Calu3 (cell line): ENCODE results near the gene C10orf62. TPM values are rescaled to one million over a fixed set of nuclear protein-coding genes. Genes with fewer than 3 reads are reported as not detected.
A peak's percentile ranks its signal among the peaks of the same experiment; 100 is the strongest.

Source experiments
- BruUV-seq: library from RNA; stranded (reverse); fragments of 400-500 nt; replicated peaks from 2 replicates; lab custom pipeline; 2021; lab: Mats Ljungman, UMichigan
- CTCF ChIA-PET: fragments of 300-600 bp; sonication (Branson Sonifier 250); formaldehyde crosslinking; loops from one replicate; lab custom pipeline; 2022; ENCODE audit warnings: antibody characterized with exemption; lab: Charles Lee
- DNase-seq: peaks from one replicate; pipeline ENCODE4 v3.0.0; 2022
- H3K27ac Mint-ChIP-seq: one replicate; pipeline ENCODE4 v1.8.0; 2022; ENCODE audit warnings: mixed read lengths; ENCODE audit not compliant: unreplicated experiment
- H3K27me3 Mint-ChIP-seq: one replicate; pipeline ENCODE4 v1.8.0; 2022; ENCODE audit warnings: mixed read lengths; ENCODE audit not compliant: unreplicated experiment
- H3K36me3 Mint-ChIP-seq: one replicate; pipeline ENCODE4 v1.8.0; 2022; ENCODE audit warnings: mild to moderate bottlenecking, moderate library complexity, mixed read lengths; ENCODE audit not compliant: insufficient read depth, unreplicated experiment
- H3K4me1 Mint-ChIP-seq: one replicate; pipeline ENCODE4 v1.8.0; 2022; ENCODE audit warnings: mild to moderate bottlenecking, low read depth, mixed read lengths; ENCODE audit not compliant: unreplicated experiment
- H3K4me3 Mint-ChIP-seq: one replicate; pipeline ENCODE4 v1.8.0; 2022; ENCODE audit warnings: mild to moderate bottlenecking, low read depth, moderate library complexity, mixed read lengths; ENCODE audit not compliant: unreplicated experiment
- H3K9me3 Mint-ChIP-seq: one replicate; pipeline ENCODE4 v1.8.0; 2022; ENCODE audit warnings: low read depth, mixed read lengths; ENCODE audit not compliant: unreplicated experiment
- intact Hi-C: fragments of 100-400 bp; cut with micrococcal nuclease; formaldehyde crosslinking; loops from one replicate; pipeline ENCODE4 v1.10.0; 2022; ENCODE audit not compliant: unreplicated experiment
- total RNA-seq: library from RNA; stranded (reverse); gene quantifications from 2 replicates; pipeline ENCODE4 v1.2.3, GENCODE V29; 2022
- TF ChIP-seq, protein P1 (sequence below): fragments of 200-600 bp; IDR thresholded peaks from one replicate; pipeline ENCODE4 v1.8.0; 2022; ENCODE audit warnings: antibody characterized with exemption; ENCODE audit not compliant: unreplicated experiment

C10orf62 gene
- total RNA-seq, 1 experiment from 2014 or later: 1.5 TPM

- intact Hi-C loops: loop anchor here (1.0 to 2.0 kb wide), 3 partner anchors 40 to 149 kb away; partner anchors contain the start of gene ANKRD2
- TF ChIP-seq, protein P1, sequence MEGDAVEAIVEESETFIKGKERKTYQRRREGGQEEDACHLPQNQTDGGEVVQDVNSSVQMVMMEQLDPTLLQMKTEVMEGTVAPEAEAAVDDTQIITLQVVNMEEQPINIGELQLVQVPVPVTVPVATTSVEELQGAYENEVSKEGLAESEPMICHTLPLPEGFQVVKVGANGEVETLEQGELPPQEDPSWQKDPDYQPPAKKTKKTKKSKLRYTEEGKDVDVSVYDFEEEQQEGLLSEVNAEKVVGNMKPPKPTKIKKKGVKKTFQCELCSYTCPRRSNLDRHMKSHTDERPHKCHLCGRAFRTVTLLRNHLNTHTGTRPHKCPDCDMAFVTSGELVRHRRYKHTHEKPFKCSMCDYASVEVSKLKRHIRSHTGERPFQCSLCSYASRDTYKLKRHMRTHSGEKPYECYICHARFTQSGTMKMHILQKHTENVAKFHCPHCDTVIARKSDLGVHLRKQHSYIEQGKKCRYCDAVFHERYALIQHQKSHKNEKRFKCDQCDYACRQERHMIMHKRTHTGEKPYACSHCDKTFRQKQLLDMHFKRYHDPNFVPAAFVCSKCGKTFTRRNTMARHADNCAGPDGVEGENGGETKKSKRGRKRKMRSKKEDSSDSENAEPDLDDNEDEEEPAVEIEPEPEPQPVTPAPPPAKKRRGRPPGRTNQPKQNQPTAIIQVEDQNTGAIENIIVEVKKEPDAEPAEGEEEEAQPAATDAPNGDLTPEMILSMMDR: no peak
- Mint-ChIP-seq H3K27ac (no peak overlapping the region), H3K4me3 (no peak overlapping the region), H3K9me3 (no peaks in the 10 kb centered on the region), H3K4me1 (no peaks in the 10 kb centered on the region), H3K36me3 (peaks cover 9% of the 10 kb centered on the region), H3K27me3 (no peaks in the 10 kb centered on the region)
- BruUV-seq: no TSS peak
- peak; percentile 17 for DNase-seq
- CTCF ChIA-PET: interaction anchor here (0.7 to 1.6 kb wide), 6 partner anchors 16 to 148 kb away, joined by 3 to 7 read pairs (median 4); partner anchors contain the start of genes ANKRD2 and HOGA1
Measured at GRCh38 chr10:97612386-97612785, 22.9 kb downstream of the C10orf62 start.

DNA sequence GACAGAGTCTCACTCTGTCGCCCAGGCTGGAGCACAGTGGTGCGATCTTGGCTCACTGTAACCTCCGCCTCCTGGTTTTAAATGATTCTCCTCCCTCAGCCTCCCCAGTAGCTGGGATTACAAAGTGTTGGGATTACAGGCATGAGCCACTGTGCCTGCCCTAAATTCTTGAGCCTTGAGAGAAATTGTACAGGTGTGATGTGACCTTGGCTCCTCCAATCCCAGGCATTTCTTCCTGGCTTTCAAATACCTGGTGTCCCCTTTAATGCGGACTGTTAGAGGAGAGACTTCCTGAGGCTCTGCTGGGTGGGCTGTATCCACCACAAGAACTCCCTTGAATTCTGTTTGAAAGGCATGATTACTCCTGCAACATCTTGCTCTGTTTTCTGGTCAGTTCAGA is 28.8 kb downstream of the C10orf62 start:
- H3K36me3 Mint-ChIP-seq: peaks cover 9% of the 10 kb centered on the region
- no peak overlapping the region for H3K27ac Mint-ChIP-seq
- intact Hi-C loops: no loop called here
- H3K4me1 Mint-ChIP-seq: no peaks in the 10 kb centered on the region
- no peaks in the 10 kb centered on the region for H3K9me3 Mint-ChIP-seq
- no peak for DNase-seq
- no TSS peak for BruUV-seq
- TF ChIP-seq, protein P1: no peak
- no peak overlapping the region for H3K4me3 Mint-ChIP-seq
- CTCF ChIA-PET: interaction anchor here (0.6 kb wide), 1 partner anchor 24 kb away, joined by 10 read pairs; no protein-coding TSS in a partner anchor
- no peaks in the 10 kb centered on the region for H3K27me3 Mint-ChIP-seq

GRCh38 chr10:97618733-97619132 is 29.2 kb downstream of the C10orf62 start:
- TF ChIP-seq, protein P1: no peak
- Mint-ChIP-seq H3K9me3 (no peaks in the 10 kb centered on the region), H3K27me3 (no peaks in the 10 kb centered on the region), H3K36me3 (peaks cover 9% of the 10 kb centered on the region), H3K27ac (no peak overlapping the region), H3K4me3 (no peak overlapping the region), H3K4me1 (no peaks in the 10 kb centered on the region)
- CTCF ChIA-PET: interaction anchor here (0.6 kb wide), 1 partner anchor 25 kb away, joined by 10 read pairs; no protein-coding TSS in a partner anchor
- BruUV-seq: no TSS peak
- intact Hi-C loops: no loop called here
- DNase-seq: no peak

- DNase-seq: no peak
Measured at GRCh38 chr10:97623277-97623676, 33.8 kb downstream of the C10orf62 start.

More at GRCh38 chr10:97623277-97623676, 33.8 kb downstream of the C10orf62 start:
- Mint-ChIP-seq H3K27me3 (no peaks in the 10 kb centered on the region), H3K4me3 (no peak overlapping the region), H3K27ac (no peak overlapping the region), H3K4me1 (no peaks in the 10 kb centered on the region), H3K36me3 (no peaks in the 10 kb centered on the region), H3K9me3 (no peaks in the 10 kb centered on the region)
- no TSS peak for BruUV-seq
- CTCF ChIA-PET: no interaction called here
- TF ChIP-seq, protein P1: no peak
- intact Hi-C loops: no loop called here
